HG03565 (cell line): ENCODE data around the gene NLGN1.
"Not testable (repeated sequence)": the region's sequence is repeated elsewhere in the genome, so short reads cannot be mapped to it uniquely, and the experiment has no call there.

Experiments
- ATAC-seq: cut with Tn5 transposase; IDR thresholded peaks from one replicate; pipeline ENCODE4 v1.9.1; 2021; ENCODE audit warnings: mild to moderate bottlenecking, moderate library complexity; ENCODE audit not compliant: unreplicated experiment

The NLGN1 gene

DNA sequence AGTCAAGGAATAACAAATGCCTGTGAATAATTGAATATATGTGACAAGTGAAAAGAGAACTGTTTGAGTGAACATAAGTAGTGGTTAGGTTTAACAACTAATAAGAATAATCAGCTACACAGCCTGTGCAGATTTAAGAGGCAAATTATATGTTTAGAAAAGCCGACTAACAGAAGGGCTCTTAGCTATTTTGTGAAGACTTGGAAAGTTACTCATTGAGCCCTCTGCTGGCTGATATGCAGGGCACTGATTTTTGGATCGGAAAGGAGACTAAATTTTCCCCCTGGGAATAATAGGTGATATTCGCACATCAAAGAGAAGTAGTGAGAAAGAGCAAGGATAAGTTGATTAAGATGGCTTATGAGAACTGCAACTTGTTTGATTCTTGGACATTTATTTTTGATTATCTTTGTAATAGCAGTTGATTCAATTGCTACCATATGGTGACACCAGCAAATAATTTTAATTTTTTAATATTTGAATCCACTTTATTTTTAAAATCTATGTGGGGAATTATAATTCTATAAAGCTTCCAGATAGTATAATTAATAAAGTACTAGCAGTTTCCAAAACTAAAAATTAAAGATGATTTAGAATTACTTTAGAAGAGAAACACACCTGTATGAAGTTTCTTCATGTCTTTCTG is 156.2 kb downstream of the NLGN1 start:
- ATAC-seq = no peak

GRCh38 chr3:173556546-173556945 is 159.0 kb downstream of the NLGN1 start:
- no peak for ATAC-seq

DNA sequence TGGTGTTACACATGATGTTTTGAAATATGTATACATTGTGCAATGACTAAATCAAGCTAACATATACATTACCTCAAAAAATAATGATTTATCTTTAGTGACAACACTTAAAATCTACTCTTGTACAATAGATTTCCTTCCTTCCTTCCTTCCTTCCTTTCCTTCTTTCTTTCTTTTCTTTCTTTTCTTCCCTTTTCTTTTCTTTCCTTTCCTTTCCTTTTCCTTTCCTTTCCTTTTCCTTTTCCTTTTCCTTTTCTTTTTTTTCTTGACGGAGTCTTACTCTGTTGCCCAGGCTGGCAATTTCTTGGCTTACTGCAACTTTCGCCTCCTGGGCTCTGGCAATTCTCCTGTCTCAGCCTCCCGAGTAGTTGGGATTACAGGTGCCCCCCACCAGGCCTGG is 170.5 kb downstream of the NLGN1 start:
- no peak for ATAC-seq

GRCh38 chr3:173568623-173569022 is 171.1 kb downstream of the NLGN1 start:
- ATAC-seq = no peak

GRCh38 chr3:173583496-173583895 is 186.0 kb downstream of the NLGN1 start:
- ATAC-seq = no peak

GRCh38 chr3:173584093-173584837 is 186.7 kb downstream of the NLGN1 start:
- ATAC-seq = no peak

DNA sequence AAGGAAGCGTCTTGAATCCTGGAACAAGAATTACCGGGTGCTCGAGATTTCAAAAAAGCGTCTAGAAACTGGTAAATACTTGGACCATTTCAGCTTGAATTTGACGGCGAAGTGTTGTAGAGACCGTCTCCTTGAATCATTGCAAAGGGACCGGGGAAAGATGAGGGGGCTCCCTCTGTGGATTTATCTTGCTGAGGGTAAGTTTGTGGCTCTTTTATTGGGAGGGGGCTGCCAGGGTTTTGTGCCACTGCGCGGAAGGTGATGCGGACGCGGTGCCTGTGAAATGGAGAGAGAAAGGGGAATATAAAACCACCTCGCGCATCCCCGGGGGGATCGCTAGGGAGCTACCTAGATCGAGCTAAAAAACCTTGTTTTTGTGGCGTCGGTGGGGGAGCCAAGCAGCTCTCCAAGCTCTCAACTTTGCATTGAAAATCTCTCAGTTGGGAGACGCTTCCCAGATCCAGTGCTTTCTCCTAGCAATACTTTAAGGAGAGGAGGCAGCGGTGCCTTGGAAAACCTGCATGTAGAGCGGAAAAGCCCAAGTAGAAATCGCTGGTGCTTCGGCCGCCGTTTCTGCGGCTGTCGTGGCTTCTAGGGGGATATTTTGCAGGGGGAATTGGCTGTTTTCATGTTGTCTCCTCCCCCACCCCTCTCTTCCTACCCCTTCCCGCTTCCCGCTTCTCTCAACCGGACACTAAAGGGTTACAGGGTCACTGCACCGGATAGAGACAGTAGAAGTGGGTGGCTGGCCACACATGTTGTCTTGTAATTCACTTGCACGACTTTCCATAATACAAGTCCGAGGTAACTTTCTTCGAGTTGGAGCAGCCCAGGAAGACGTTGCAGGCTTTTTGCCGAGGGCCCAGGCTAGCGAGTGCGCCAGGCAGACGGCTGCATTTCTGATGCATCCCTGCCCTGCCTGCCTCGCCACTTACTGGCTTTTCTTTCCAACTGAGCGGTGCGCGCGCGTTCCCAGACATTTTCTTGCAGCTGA is 187.6 kb downstream of the NLGN1 start:
- ATAC-seq = no peak

DNA sequence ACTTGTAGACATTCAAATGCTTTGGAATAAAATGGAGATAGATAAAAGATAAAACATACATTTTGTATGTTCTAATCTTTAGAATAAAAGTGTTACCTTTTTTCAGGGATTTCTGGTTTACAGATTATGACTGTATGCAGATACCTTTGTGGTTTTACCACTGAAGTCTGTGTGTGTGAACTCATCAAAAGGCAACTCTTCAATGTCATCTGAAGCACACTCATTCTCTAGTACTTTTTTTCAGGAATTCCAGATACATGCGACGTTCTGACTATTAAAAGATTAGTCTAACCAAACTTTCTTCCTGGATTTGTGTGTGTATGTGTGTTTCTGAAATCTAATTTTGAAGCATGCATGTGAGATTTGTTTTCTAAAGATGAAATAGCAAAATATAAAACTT is 188.6 kb downstream of the NLGN1 start:
- no peak for ATAC-seq

DNA sequence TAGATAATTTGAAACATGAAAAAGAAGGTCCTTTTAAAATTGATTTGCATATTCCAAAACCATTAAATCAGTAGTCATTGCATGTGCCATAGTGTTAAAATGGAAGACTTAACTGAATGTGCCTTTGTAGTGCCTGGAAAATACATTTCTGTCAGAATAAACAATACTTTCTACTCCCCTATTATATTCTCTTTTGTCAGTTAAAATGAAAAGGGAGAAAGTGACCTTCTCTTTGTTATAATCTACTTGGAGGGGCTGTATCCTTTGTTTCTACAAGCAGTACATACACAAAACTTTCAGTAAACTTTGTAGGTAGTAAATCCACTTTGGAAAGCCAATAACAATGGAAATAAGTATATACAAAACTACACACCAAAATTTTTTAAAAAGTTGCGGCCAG is 189.5 kb downstream of the NLGN1 start:
- no peak for ATAC-seq

DNA sequence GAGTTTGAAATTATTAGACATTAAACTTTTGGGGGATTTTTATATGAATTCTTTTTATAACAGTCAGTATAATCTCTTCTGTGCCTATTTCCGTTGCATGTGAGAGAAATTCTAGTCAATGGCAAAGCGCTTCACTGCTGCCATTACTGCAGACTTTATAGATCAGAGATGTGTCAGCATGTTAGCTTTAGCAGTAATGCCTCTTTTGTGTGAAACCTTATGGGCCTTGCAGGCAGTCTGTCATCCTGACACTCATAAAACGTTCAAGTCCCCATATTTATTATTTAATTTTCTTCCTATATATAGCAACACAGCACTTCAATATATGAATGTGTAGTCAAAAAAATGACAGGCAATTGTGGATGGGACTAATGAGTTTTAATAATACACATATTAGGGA is 191.0 kb downstream of the NLGN1 start:
- peak; percentile 20 for ATAC-seq

- ATAC-seq = no peak
Observed at GRCh38 chr3:173589116-173589515, 191.6 kb downstream of the NLGN1 start.

DNA sequence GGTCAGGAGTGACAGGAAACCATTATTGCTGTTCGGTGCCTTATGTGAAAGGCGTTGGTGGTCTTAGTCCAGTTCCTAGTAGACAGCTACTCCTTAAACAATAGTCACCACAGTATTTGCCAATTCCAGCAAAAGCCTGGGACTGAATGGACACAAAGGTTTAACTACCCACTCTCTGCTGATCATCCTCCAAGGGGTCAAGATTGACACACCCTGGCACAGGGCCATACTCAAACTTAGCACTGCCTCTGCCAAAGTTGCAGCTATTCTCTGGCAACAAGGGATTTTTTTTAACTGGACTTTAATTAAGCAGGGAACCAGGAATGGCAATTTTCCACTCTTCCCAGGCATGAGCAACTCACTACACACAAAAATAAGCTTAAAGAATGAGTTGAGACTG is 193.9 kb downstream of the NLGN1 start:
- no peak for ATAC-seq

DNA sequence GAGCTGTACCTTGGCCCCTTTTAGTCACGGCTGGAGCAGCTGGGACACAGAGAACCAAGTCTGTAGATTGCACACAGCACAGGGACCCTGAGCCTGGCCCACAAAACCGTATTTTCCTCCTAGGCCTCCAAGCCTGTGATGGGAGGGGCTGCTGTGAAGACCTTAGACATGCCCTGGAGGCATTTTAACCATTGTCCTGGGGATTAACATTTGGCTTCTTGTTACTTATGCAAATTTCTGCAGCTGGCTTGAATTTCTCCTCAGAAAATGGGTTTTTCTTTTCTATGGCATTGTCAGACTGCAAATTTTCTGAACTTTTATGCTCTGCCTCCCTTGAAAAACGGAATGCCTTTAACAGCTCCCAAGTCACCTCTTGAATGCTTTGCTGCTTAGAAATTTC is 197.3 kb downstream of the NLGN1 start:
- not testable (repeated sequence) for ATAC-seq

- ATAC-seq = no peak
Observed at GRCh38 chr3:173599673-173600072, 202.1 kb downstream of the NLGN1 start.

DNA sequence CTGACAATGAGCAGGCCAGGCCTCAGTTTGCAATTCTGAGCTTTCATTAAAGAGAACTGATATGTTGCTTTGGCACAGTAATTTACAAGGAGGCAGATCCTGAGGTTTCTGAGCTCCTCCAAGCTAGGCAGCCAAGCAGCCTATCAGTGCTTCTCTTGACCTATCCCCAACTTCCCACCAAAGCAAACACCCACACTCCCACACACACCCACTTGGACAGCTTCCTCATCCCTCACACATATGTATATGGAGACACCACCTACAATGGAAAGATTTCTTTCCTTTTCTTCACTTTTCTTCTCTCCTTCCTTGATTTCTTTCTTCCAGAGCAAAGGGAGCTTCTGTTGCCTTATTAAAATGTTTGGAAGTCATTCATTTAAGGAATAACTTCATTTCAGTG is 217.0 kb downstream of the NLGN1 start:
- ATAC-seq = no peak

GRCh38 chr3:173615661-173616060 is 218.1 kb downstream of the NLGN1 start:
- no peak for ATAC-seq

DNA sequence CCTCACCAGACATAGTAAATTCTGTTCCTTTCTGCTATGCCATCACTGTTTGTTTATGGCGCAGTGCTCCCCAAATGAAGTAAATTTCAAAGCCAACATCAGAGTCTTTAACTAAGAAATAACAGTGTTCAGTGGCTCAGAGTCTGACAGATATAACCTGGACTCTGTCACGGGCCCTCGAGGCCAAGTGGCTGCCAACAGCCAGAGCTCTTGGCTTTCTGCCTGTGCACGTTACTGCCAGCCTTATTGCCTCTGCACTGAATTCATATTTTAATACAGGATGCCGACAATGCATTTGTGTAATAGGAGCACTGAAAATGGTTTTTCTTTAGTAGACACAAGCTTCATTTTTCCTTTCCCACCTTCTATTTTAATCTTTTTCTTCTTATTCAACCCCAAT is 219.9 kb downstream of the NLGN1 start:
- no peak for ATAC-seq

GRCh38 chr3:173618148-173618547 is 220.6 kb downstream of the NLGN1 start:
- no peak for ATAC-seq

DNA sequence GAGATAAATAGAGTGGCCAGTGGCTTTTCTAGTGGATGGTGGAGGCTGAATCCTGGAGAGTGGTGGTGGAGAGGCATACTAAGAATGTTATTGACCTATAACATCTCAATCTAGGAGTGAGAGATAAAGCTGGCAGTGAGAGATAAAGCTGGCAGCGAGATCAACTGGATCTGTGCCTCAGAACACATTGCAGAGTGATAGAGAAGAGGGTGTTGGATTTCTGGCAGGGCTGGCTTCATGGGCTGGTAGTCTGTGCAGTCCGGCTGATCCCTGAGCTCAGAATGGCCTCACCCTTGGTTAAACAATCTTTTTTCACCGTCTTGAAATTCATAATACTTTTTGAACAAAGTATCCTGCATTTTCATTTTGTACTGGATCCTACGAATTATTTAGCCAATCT is 221.2 kb downstream of the NLGN1 start:
- ATAC-seq = no peak

DNA sequence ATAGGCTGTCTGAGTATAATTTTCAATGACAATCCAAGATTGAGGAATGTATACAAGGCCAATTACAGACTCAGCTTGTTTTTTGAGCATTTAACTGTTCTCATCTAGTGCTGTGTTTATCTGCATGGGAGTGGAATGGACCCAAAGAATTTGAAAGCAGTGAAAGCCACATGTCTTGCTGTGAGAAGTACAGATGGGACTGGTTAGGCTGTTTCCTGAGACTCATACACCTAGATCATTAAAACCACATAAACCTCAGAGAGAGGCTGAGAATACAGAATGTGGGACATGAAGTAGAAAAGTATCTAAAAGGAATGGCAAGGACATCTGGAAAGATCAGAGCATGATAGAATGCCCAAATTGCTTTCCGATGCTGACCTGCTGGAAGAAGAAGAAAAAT is 224.6 kb downstream of the NLGN1 start:
- ATAC-seq = no peak

GRCh38 chr3:173624086-173624485 is 226.5 kb downstream of the NLGN1 start:
- ATAC-seq = no peak

- ATAC-seq = no peak
Observed at GRCh38 chr3:173630849-173631248, 233.3 kb downstream of the NLGN1 start.
